HCEC 1CT (cell line): ENCODE results near the gene LRRC46.
A peak's percentile ranks its signal among the peaks of the same experiment; 100 is the strongest.

ENCODE experiments used
- DNase-seq: peaks from one replicate; pipeline ENCODE4 v3.0.0-alpha.2; 2017

The LRRC46 gene, protein sequence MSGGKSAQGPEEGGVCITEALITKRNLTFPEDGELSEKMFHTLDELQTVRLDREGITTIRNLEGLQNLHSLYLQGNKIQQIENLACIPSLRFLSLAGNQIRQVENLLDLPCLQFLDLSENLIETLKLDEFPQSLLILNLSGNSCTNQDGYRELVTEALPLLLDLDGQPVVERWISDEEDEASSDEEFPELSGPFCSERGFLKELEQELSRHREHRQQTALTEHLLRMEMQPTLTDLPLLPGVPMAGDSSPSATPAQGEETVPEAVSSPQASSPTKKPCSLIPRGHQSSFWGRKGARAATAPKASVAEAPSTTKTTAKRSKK

DNA sequence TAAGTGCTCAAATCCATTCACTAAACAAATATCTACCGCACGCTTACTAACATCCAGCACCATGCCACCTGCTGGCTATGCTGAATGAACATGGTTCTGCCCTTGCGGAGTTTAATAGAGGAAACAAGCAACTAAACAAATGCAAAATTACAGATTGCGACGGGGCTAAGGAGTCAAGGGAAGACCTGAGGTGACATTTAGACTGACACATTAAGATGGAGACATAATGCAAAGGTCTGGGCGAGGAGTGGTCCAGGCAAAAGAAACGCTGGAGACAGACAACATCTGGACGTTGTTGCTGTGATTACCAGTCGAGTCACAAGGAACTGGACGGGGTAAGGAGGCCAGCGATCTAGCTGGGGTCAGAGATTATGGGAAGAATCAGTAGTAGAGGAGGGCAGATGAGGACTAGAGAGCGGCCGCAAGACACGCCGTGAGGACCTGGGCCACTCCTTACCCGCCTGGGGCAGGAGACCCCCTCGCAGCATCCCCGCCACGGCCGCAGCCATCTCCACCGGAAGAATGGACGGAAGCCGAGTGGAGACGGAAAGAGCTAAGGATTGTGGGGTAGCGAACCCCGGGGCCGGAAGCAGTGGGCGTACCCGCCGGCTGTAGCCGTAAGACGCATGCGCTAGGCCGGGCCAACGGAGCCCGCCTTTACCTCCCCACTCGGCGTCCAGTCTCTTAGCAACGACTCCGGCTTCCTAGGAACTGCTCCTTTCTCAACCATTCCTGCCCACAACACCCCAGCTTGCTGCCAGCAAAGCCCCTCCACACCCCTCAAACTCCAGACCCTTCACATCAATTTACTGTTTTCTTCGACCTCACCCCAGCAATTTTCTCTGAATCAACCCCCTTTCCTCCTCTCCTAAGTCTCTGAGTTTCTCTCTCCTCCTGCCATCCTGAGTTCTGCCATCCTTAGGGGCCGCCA lies at the start of gene LRRC46, which contains the start of gene MRPL10:
Gene LRRC46 (plus strand): TSS at position 668 of the 931 bp plus-strand sequence. CDS start 320 bp downstream, outside the sequence.
Gene MRPL10 (minus strand): TSS at position 539 of the 931 bp plus-strand sequence. CDS start 30 bp downstream, at position 509.
- DNase-seq: peak; percentile 94

DNA sequence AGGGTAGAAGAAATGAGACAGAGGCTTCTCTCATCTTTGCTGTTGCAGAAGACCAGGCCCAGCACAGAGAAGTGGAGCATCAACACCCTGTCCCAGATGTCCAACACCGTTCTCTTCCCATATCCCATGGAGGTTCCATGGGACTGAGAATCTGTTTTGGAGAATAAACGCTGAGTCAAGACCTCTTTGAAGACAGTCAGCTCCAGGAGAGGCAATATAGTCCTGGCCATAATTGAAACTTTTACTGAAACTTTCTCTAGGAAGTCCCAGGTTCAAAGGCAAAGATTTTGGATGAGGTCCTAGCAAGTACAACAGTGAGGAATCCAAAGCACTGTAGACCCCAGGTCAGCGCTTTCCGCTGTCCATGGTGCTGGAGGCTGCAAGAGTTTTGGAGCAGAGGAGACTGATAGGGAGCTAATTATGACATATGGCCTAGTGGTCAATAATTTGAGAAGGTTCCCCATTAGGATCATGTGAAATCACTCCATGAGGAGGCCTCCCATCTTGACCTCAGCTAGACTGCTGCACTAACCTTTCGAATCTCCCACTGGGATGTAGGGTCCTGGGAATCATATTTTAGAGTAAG lies 45.8 kb upstream of the LRRC46 start:
- DNase-seq: peak; percentile 15

DNA sequence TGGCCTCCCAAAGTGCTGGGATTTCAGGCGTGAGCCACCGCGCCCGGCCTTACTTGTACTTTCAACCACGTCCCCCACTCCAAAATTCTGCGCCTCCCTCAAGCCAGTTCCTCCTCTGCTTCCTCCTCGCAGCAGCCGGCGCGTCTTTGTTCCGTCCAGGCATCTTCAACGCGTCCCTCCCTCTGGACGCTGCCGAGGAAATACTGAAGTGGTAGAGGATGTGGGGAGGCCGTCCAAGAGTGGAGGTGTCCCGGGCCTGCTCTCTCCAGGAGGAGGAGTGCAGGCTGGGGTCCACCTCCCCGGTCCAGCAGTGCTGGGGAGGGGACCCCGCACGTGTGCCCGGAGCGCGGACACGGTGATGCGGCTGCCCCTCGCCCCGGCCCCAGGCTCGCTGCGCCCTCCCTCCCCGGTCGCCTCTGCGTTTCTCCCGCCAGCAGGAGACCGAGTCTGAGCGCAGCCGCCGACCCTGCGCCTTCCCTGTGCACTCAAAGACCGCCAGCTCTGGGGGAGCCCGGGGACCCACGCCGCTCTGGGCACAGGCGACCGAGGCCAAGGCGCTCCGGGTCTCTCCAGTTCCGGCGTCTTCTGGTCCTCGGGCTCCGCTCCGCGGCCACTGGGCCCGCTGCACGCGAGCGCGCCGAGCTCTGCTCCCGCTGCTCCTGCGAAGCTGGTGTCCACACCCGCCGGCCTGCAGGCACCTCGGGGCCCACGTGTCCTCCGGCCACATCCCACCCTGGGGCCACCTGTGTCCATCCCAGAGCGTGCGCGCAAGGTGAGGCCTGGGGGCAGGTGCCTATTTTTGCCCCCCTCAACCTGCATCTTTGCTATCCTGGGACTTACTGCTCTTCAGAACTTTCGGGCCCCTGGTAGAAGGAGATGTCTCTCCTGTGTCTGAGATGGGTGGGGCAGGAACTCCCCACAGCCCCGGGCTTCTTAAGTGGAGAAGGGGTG lies 41.6 kb upstream of the LRRC46 start:
- DNase-seq: peak; percentile 15

DNA sequence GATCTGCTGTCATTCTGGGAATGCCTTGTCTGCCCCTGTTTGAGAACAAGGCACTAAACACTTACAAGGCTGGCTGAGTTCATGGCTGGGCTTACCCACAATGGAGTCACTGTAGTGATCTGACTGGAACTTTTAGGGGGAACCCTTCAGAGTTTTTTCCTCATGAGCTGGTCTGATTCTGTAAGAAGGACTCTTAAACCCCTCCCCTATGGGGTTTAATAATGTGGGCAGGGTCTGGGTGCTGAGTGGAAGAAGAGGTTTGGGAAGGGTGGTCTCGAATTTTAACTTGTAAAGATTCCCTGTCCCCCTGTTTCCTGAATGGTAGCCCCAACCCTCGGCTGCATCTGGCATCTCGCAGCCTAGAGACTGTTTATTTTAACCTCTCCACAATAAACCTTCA lies 40.4 kb upstream of the LRRC46 start:
- no peak for DNase-seq

DNA sequence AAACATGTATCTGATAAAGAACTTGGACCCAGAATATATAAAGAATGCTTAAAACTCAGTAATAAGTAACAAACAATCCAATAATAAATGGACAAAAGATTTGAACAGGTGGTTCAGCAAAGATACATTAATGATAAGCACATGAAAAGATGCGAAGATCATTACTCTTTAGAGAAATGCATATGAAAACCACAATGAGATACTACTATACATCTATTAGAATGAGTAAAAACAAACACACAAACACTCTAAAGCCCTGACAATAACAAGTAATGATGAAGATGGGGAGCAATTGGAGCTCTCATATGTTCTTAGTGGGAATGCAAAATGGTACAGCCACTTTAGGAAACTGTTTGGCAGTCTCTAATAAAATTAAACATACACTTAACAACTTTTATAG lies 39.0 kb upstream of the LRRC46 start:
- no peak for DNase-seq

DNA sequence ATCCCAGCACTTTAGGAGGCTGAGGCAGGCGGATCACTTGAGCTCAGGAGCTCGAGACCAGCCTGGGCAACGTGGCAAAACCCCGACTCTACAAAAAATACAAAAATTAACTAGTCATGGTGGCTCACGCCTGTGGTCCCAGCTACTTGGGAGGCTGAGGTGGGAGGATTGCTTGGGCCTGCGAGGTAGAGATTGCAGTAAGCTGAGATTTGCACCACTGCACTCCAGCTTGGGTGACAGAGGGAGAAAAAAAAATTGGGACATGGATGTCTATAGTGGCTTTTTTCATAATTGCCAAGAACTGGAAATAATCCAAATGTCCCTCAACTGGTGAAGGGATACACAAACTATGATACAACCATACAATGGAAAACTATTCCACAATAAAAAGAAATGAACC lies 38.5 kb upstream of the LRRC46 start:
- DNase-seq: no peak

DNA sequence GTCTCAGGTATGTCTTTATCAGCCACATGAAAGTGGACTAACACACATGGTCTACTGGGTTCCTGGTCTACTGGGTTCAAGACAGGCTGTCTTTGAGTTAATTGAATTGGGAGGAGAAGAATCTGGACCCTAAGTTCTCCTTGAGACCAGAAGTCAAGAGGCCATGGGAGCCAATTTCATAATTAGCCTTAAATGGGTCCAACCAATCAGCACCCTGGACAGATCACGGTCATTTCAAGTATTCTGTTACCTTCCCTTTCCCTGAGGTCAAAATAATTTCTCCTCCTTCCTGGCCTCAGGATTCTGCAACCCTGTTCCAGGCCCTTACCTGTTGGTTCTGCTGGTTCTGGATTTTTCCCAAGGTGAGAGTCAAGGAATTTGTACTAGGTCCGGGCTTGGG lies 33.7 kb upstream of the LRRC46 start:
- DNase-seq: no peak

DNA sequence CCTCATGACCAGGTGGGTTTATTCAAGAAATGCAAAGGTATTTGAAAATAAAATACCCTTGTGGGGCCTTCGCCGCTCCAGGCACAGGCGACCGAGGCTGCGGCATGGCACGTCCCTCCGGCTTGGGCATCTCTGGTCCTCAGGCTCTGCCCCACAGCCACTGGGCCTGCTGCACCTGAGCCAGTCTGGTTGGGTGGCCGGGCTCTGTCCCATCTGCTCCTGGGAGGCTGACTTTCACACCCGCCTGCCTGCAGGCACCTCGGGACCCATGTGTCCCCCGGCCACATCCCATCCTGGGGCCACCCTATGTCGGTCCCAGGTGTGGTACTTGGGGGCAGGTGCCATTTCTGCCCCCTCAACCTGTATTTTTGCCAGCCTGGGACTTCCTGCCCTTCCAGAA lies 30.8 kb upstream of the LRRC46 start:
- no peak for DNase-seq

DNA sequence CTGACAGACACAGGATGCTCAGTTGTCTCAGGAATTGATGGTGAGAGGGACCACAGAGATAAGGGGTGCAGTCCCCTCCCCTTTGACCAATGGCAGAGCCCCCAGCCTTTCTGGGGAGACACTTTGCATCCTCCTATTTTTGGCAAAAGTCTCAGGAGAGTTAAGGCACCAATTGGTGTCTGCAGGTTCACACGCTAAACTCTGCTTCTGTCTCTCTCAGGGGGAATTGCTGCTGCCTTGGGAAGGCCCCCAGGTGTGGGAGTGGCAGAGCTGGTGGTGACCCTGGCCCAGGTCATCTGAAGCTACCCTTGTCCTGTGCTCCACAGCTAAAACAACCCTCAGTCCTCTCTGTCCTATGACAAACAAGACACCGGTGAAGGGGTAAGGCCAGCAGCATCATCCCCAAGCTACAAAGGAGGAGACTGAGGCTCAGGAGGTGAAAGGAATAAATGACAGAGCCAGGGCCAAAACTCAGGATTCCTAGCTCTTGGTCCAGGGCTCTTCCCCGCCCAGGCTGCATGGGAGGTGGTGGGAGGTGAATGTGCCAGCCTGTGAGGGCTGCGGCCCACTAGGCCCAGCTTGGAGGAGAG lies 30.2 kb upstream of the LRRC46 start:
- no peak for DNase-seq

DNA sequence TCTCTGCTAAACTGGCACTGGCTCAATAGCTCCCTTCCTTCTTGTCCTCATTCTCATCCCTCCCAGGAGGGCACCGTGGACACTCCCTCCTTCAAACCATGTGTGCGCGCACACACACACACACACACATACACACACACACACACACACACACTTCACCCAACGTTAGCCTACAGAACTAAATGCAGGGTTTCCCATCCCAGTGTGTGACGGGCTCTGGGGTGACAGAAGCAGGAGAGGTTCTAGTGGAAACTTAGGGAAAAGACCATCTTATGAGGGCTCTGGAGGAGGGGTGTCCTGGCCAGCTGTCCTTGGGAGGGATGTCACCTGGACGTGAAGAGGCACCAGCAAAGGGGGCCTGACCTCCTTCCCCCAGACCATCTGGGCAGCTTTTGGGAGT lies 29.6 kb upstream of the LRRC46 start:
- DNase-seq: no peak

DNA sequence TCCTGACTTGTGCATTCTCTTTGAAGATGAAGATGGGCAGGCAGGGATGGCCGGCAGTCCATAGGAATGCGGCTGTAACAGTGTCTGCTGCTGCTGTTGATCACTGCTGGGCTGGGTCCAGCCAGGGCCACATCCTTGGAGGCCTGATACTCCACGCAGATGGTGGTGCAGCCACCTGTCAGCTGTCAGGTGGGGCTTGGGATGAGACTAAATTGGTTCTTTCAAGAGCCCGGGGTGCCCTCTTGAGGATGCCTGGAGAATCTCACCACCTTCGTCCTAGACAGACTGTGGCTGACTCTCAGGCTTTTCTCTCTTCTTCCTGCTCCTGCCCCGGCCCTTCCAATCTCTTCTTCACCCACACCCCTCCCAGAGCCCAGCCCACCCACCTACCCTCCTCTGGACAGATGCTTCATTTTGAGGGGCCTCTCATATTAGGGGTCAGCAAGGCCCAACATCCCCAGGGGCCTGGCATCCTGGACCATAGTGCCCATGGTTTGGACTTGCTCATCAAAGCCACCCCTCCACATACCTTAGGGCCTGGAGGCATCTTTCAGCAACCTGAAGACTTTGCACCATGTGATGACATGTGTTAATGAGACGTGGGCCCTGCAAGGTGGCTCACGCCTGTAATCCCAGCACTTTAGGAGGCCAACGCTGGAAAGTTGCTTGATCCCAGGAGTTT lies 29.0 kb upstream of the LRRC46 start:
- DNase-seq: peak; percentile 40

DNA sequence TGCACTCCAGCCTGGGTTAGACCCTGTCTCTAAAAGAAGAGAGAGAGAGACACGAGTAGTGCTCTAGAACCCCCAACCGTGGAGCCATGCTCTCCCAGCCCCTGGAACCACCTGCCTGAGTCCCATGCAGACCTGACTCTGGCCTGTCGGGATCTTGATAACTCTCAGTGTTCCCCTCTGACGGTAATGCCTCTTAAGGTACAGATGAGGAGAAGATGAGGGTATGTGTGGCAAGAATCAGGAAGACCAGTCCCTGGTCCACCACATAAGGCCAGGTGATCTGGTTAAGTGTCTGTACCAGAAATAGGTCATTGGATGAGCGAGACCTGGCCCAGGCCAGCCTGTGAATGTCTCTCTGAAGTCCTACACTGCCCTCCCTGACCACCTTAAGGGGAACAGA lies 28.3 kb upstream of the LRRC46 start:
- DNase-seq: no peak

DNA sequence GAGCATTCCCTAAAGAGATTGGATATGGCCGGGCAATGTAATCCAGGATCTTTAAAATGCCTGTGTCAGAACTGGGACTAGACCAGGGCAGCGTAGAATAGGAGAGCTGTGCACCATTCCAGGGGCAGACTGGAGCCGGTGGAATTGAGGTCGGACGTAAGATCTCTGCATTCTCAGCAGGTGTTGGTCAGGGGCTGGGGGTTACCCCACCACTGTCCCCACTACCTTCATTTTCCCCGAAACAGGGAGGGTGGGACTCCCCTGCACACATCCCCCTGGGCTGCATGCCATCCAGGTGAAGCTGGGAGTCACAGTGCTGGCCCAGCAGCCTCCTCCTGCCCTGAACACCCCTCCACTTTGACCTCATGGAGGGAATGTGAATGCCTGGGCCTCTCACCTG lies 27.7 kb upstream of the LRRC46 start:
- DNase-seq: no peak

DNA sequence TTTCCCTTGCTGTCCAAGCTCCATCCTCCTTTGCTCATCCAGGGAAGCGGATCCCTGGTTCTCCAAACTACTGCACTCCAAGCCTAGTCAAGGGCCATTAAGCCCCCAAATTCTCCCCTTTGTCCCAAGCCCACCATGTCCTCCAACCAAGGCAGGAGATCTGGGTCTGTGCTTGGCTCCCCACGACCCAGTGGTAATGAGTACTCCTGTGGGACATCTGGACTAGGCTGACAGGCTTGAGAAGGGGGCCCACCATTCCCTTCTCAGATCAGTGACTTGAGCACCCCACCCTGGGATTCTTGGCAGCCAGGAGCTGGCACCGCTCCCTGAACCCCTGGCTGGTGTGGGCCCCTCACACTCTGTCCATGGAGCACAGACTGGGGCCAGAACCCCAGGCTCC lies 27.0 kb upstream of the LRRC46 start:
- no peak for DNase-seq

DNA sequence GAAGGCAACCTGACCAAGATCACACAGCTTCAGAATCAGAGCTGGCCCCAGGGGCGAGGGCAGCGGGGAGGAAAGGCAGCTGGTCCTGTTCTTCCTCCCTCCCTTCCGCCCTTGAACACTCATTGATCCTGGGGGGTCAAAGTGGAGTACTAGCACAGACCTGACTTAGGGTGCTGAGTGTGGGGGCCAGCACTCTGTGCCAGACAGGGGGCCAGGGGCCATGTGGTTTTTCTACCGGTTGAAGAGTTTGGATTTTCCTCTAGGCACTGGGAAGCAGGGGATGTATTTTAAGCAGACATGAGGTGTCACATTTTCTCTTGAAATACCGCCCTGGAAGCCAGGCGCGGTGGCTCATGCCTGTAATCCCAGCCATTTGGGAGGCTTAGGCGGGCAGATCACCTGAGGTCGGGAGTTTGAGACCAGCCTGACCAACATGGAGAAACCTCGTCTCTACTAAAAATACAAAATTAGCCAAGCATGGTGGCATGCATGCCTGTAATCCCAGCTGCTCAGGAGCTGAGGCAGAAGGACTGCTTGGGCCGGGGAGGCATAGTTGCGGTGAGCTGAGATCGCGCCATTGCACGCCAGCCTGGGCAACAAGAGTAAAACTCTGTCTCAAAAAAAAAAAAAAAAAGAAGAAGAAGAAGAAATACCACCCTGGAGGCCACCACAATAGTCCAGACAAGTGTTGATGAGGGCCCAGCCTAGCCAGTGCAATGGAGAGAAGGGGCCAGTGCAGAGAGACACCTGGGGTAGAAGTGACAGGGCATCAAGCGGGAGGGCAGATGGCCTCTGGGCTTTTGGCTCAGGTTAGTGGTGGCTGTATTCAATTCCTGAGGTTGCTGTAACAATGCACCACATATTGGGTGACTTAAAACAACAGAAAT lies 25.2 kb upstream of the LRRC46 start:
- DNase-seq: no peak

DNA sequence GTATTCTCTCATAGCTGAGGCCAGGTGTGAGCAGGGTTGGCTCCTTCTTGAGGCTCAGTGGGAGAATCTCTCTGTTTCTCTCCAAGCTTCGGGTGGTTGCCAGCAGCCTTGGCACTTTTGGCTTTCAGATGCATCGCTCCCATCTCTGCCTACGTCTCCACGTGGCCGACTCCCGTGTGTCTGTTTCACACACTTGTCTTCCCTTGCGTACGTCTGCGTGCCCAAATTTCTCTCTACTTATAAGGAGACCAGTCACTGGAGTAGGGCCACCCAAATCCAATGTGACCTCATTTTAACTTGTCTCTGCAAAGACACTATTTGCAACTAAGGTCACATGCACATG lies 24.6 kb upstream of the LRRC46 start:
- DNase-seq: no peak

DNA sequence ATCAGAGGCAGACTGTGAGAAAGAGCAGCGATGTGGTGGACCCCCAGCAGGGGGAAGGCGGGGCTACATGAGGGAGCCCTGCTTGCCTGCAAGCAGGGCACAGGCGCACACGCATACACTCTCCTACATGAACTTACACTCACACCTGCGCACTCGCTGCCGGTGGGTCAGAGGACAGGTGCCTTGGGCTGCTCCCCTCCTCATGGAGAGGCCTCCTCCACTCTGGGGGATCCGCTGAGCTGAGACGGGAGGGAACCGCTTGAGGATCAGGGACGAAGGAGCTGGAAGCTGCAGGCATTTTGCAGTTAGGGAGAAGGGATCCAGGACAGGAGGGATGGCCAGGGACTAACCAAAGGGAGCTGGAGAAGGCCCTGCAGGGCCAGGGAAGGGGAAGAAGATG lies 24.0 kb upstream of the LRRC46 start:
- no peak for DNase-seq

DNA sequence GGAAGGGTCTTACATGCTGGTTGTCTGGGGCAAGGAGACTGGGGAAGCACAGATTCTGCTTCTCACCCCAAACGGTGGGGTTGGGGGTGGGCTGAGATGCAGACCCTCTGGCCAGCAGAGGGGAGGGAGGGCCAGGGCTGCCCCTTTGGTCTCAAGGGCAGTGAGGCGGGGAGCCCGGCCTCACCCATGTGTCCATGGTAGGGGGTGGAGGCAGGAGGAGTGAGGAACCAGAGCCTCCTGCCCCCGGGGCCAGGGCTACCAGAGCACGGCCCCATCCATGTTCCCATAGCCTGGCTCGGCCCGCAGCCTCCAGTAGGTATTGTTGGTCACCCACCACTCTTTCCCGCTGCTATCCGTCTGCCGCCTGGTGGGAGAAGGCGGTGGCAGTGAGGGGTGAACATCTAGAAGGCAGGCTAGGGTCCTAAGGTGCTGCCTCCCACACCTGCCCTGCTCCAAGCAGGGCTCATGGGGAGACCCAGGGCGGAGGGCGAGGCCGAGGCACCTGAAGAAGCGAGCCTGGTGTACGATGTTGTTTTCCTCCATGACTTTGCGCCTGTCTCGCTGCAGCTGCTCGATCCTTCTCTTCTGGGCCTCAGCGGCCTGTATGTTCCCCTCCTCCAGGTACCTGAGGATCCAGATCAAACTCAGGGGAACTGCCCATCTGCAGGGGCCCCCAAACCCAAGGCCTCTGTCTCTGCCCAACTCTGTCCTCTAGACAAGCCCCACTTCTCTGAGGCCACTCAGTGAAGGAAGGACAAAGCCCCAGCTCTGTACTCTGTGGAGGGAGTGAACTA lies 23.2 kb upstream of the LRRC46 start:
- no peak for DNase-seq

DNA sequence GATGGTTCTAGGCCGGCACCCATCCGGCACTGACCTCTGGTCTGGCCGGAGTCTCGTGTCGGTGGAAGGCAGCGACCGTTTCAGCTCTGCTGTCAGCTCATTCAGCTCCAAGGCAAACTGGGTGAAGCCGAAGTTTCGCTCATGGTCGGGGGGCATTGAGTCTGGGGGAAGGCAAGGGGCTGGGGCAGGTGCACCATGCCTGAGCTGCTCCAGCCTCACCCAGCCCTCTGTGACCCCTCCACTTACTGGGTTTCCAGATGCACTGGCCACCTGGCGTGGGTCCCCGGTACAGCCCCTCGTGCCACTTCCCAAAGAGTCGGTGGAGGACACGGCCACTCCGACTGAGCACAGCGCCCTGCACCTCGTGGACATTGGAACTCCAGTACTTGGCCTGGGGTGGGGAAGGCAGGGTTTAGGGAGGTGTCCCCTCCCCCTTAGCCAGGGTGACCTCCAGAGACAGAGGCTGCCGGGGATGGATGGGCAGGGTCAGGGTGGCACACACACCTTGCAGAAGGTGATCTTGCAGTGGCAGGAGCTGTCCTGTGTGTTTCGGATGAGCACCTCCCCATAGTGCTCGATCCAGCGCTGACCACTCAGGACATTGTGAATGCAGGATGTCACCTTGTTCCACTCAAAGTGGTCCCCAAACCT lies 22.5 kb upstream of the LRRC46 start:
- no peak for DNase-seq
